Activated naive CD8-positive, alpha-beta T cell treated with anti-CD3 and anti-CD28 coated beads, Interleukin-2, amount 10 ng/mL, durations not matched to agents 7 days and 5 days (primary cell): Measurements from ENCODE around the gene GALT. TPM values are rescaled to one million over a fixed set of nuclear protein-coding genes. Genes with fewer than 3 reads are reported as not detected.

Experiments used
- ATAC-seq: fragments of 150-1000 bp; cut with Tn5 transposase; one replicate; pipeline ENCODE4 v1.10.0; 2021; ENCODE audit warnings: low read depth, moderate library complexity
- POLR2A ChIA-PET: fragments of 350-600 bp; sonication (Branson Sonifier 250); formaldehyde crosslinking; loops from one replicate; lab custom pipeline; 2021; ENCODE audit warnings: antibody characterized with exemption; lab: Charles Lee
- DNase-seq: peaks from one replicate; pipeline ENCODE4 v3.0.0; 2021
- H3K27ac Mint-ChIP-seq: one replicate; pipeline ENCODE4 v1.8.0; 2022; ENCODE audit warnings: mild to moderate bottlenecking, mixed read lengths
- H3K27me3 Mint-ChIP-seq: one replicate; pipeline ENCODE4 v1.8.0; 2022; ENCODE audit warnings: mild to moderate bottlenecking, moderate library complexity, mixed read lengths
- H3K36me3 Mint-ChIP-seq: one replicate; pipeline ENCODE4 v1.8.0; 2021; ENCODE audit warnings: mild to moderate bottlenecking, mixed read lengths
- H3K4me1 Mint-ChIP-seq: one replicate; pipeline ENCODE4 v1.8.0; 2021; ENCODE audit warnings: mixed read lengths
- H3K4me3 Mint-ChIP-seq: one replicate; pipeline ENCODE4 v1.8.0; 2022; ENCODE audit warnings: mild to moderate bottlenecking, moderate library complexity, mixed read lengths
- H3K9me3 Mint-ChIP-seq: one replicate; pipeline ENCODE4 v1.8.0; 2021; ENCODE audit warnings: mixed read lengths
- total RNA-seq, 2 experiments: library from RNA; stranded (reverse); gene quantifications; one replicate each; pipeline ENCODE4 v1.2.3, GENCODE V29; 2021

The GALT gene
- total RNA-seq, 2 experiments from 2014 or later = 119 to 127 TPM

DNA sequence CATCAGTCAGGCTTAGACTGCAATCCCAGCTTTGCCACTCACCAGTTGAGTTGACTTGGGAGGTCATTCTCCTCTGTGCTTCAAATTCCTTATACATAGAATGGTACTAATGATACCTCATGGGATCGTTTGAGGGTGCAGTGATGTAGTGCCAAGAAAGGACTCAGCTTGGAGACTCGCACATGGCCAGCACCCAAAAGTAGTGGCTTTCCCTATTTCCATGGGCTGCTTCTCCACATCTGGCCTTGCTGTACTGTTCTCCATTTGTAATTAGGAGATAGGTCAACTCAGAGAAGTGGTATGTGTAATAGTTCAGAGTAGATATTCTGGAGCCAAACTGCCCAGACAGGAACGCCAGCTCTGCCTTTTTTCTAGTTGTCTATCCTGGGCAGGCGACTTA lies 39.1 kb downstream of the GALT start:
- Mint-ChIP-seq H3K9me3 (no peaks in the 10 kb centered on the region), H3K4me3 (no peak overlapping the region), H3K4me1 (no peaks in the 10 kb centered on the region), H3K27ac (no peak overlapping the region), H3K27me3 (no peaks in the 10 kb centered on the region), H3K36me3 (peaks cover 1% of the 10 kb centered on the region)
- ATAC-seq (no peak), DNase-seq (no peak)
- POLR2A ChIA-PET = no interaction called here

DNA sequence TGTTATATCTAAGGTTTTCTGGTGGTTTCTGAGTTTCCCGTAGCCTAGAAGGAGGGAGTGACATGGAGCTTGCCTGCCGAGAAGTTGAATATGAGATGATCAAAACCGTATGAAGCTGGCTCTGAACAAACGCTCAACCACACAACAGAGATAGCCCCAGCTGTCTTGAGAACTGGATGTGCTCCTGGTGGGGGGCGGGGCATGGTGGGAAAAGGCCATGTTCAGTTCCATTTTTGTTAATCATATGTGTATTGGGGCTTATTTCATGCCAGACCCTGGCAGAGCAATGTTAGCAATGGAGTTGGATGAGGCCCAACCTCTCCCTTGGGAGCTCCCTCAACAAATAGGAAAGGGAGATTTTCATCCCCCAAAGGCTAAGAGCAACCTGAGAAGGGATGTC lies 39.8 kb downstream of the GALT start:
- DNase-seq = no peak
- Mint-ChIP-seq H3K4me1 (no peaks in the 10 kb centered on the region), H3K36me3 (peaks cover 1% of the 10 kb centered on the region), H3K4me3 (no peak overlapping the region), H3K9me3 (no peaks in the 10 kb centered on the region), H3K27ac (no peak overlapping the region), H3K27me3 (no peaks in the 10 kb centered on the region)
- POLR2A ChIA-PET = no interaction called here
- ATAC-seq = no peak

DNA sequence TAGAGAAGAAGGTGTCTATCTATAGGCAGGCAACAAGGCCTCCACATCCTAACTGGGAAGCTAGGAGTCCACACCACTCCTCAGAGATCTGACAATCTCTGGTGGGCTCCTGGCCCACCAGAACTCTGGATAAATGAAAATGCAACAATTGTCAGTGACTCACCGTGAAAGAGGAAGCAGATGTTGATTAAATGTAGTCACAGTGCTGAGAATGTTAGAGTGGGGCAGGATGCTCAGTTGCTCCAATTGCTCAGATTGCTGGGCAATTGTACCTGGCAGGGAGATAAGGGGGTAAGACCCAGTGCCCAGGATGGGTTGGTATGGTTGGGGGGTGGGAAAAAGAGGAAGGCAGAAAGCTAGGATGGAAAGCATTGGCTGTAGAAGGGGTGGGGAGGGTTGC lies 40.3 kb downstream of the GALT start:
- Mint-ChIP-seq H3K9me3 (no peaks in the 10 kb centered on the region), H3K4me3 (no peak overlapping the region), H3K27ac (no peak overlapping the region), H3K27me3 (no peaks in the 10 kb centered on the region), H3K36me3 (no peaks in the 10 kb centered on the region), H3K4me1 (no peaks in the 10 kb centered on the region)
- DNase-seq (no peak), ATAC-seq (no peak)
- POLR2A ChIA-PET = no interaction called here

- POLR2A ChIA-PET = no interaction called here
Observed at GRCh38 chr9:34687276-34688030, 41.0 kb downstream of the GALT start.

DNA sequence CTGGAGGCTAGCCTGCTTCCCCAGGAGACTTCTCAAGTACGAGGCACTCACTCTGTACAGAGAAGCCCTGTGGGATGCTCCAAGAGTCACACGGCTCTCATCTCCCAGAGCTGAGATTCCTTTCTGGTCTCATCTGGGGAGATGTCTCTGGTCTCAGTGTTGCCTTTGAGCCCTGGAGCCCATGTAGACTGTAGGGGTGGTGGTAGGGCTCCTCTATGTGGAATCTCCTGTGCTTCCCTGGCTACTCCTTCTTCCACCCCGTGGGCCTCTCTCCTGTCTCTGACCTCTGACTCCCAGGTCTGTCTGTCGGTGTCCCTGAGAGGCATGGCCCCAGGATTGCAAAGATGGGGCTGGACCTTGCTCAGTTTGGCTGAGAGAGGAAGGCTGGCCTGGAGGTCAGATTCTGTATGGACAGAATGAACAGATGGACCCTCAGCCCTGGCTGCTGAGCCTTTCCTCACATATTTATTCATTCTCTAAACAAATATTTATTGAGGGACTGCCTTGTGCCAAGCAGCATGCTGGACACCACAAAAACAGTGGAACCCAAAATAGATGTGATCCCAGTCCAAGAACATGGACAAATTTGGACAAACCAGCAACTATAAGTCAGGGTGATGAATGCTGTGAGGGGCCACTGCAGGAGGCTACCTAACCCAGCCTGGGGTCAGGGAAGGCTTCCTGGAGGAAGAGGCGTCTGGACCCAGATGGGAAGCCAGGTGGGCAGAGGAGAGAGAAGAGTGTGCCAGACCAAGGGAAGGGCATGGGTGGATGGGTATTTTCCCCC lies 42.0 kb downstream of the GALT start:
- ATAC-seq = no peak
- Mint-ChIP-seq H3K36me3 (no peaks in the 10 kb centered on the region), H3K4me1 (no peaks in the 10 kb centered on the region), H3K27ac (no peak overlapping the region), H3K9me3 (no peaks in the 10 kb centered on the region), H3K27me3 (no peaks in the 10 kb centered on the region), H3K4me3 (no peak overlapping the region)
- no peak for DNase-seq
- POLR2A ChIA-PET = no interaction called here

More at GRCh38 chr9:34687276-34688030, 41.0 kb downstream of the GALT start:
- Mint-ChIP-seq H3K9me3 (no peaks in the 10 kb centered on the region), H3K36me3 (no peaks in the 10 kb centered on the region), H3K27me3 (no peaks in the 10 kb centered on the region), H3K4me3 (no peak overlapping the region), H3K27ac (no peak overlapping the region), H3K4me1 (no peaks in the 10 kb centered on the region)
- DNase-seq = no peak
- ATAC-seq = no peak

- Mint-ChIP-seq H3K27ac (no peak overlapping the region), H3K4me3 (no peak overlapping the region), H3K27me3 (no peaks in the 10 kb centered on the region), H3K36me3 (no peaks in the 10 kb centered on the region), H3K4me1 (no peaks in the 10 kb centered on the region), H3K9me3 (no peaks in the 10 kb centered on the region)
- no peak for ATAC-seq
- POLR2A ChIA-PET = no interaction called here
- no peak for DNase-seq
Observed at GRCh38 chr9:34689116-34689470, 42.6 kb downstream of the GALT start.

DNA sequence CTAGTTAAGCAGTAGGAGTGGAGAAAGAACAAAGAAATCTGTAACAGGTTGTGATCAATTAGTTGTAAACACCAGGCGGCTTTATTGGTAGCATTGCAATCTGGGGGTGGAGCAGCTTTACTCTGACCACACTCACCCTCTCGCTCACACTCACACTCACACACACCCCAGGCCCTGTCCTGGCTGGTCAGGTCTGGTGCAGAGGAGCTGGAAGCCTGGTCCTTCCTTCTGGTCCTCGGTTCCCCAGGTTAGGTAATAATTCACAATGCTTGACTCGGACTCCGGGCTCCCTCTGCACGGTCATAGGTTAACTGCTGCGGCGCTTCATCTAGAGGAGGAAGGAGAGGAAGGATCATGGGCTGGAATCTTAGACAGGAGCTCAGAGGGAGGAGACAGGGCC lies 43.0 kb downstream of the GALT start:
- Mint-ChIP-seq H3K36me3 (no peaks in the 10 kb centered on the region), H3K4me1 (no peaks in the 10 kb centered on the region), H3K27ac (no peak overlapping the region), H3K4me3 (no peak overlapping the region), H3K27me3 (no peaks in the 10 kb centered on the region), H3K9me3 (no peaks in the 10 kb centered on the region)
- DNase-seq (no peak), ATAC-seq (no peak)
- POLR2A ChIA-PET = interaction anchor here (0.5 kb wide), 1 partner anchor 1247 kb away, joined by 3 read pairs; no protein-coding TSS in a partner anchor

DNA sequence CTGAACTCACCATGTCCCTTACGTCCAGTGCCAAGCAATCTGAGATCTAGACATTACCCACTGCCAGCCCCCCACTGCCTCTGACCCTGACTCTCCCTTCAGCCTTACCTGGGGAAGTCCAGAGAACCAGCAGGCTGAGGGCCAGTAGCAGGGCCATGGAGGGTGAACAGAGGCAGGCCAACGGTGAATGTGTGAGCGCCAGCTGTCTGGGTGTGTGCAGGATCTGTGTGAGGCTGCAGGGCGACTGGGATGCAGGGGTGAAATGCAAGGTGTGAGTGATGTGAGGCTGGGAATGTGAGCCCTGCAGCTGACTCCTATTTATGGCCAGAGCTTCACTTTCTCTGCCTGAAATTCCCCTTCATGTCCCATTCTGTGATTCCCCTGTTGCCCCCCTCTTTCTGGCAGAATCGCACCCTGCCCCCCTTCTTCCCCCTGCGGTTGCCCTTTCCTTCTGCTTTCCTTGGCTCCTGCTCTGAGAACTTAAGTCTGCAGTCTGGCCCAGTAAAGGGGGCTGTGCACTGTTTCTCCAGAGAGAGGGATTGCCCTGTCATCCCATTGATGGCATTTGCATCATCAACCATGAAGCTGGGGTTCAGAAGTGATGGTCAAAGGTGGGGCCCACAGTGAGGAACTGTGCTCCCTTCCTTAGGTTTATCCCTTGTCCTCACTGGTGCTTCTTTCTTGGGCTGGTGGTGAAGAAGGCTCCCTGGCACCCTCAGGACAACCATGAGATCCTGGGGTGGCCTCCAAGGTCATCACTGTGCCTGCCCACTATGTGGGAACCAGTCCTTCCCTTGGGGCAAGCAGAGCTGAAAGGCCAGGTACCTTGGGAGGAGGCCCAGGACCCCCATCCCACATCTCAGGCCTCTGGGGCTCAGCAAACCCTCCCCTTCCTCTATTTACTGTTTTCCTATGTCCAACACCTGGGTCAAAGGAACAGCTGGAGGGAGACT lies 44.8 kb downstream of the GALT start, which contains the start of gene CCL19:
Gene CCL19, minus strand, starts transcription at position 294 of the 953 bp plus-strand sequence. Its CDS starts 137 bp downstream, at position 157.
- no peaks in the 10 kb centered on the region for H3K9me3 Mint-ChIP-seq
- DNase-seq = no peak
- no peaks in the 10 kb centered on the region for H3K27me3 Mint-ChIP-seq
- H3K36me3 Mint-ChIP-seq = no peaks in the 10 kb centered on the region
- no peak within 1 kb of the TSS for H3K4me3 Mint-ChIP-seq
- POLR2A ChIA-PET = no interaction called here
- ATAC-seq = no peak
- no peak within 1 kb of the TSS for H3K27ac Mint-ChIP-seq
- no peaks in the 10 kb centered on the region for H3K4me1 Mint-ChIP-seq

DNA sequence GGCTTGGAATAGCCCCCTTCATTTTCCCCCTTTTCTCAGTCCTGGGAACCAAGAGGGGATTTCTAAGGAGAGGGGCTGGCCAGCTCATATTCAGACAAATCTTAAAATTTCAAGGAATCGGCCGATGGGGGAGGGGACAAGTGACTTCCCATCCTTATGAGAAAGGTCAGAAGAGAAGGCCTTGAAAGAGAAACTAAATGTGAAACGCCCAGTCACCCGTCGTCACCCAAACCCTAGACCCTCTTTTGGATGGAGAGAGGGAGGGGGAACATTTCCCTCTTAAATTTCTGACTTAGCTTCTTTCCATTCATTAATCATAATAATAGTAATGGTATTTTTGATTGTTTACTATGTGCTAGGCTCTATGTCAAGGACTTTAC lies 45.5 kb downstream of the GALT start:
- H3K4me3 Mint-ChIP-seq = no peak overlapping the region
- H3K9me3 Mint-ChIP-seq = no peaks in the 10 kb centered on the region
- no peaks in the 10 kb centered on the region for H3K36me3 Mint-ChIP-seq
- no peaks in the 10 kb centered on the region for H3K27me3 Mint-ChIP-seq
- POLR2A ChIA-PET = no interaction called here
- ATAC-seq (no peak), DNase-seq (no peak)
- H3K4me1 Mint-ChIP-seq = no peaks in the 10 kb centered on the region
- no peak overlapping the region for H3K27ac Mint-ChIP-seq

GRCh38 chr9:34693560-34693959 lies 47.1 kb downstream of the GALT start:
- ATAC-seq (no peak), DNase-seq (no peak)
- Mint-ChIP-seq H3K4me3 (no peak overlapping the region), H3K9me3 (no peaks in the 10 kb centered on the region), H3K36me3 (no peaks in the 10 kb centered on the region), H3K4me1 (no peaks in the 10 kb centered on the region), H3K27ac (no peak overlapping the region), H3K27me3 (no peaks in the 10 kb centered on the region)
- POLR2A ChIA-PET = no interaction called here

- no peak for ATAC-seq
- no peaks in the 10 kb centered on the region for H3K36me3 Mint-ChIP-seq
- POLR2A ChIA-PET = no interaction called here
- H3K4me1 Mint-ChIP-seq = no peaks in the 10 kb centered on the region
- H3K4me3 Mint-ChIP-seq = no peak overlapping the region
- peaks cover 4% of the 10 kb centered on the region for H3K27me3 Mint-ChIP-seq
- no peak overlapping the region for H3K27ac Mint-ChIP-seq
- H3K9me3 Mint-ChIP-seq = no peaks in the 10 kb centered on the region
- DNase-seq = no peak
Observed at GRCh38 chr9:34694811-34695210, 48.3 kb downstream of the GALT start.
